ENCODE results near the gene PLIN3.

GRCh38 chr19:4831304-4831978, 36.0 kb downstream of the PLIN3 start, which contains the start of gene TICAM1:
- peak in 4 of 7 experiments; percentile 16 to 27 (median 25) for TF ChIP-seq CTCF (IDR thresholded peaks at IDR 0.05)
- peak; percentile 83 to 90 (median 90) for TF ChIP-seq POLR2A (IDR thresholded peaks at IDR 0.05)
